ENCODE data around the gene TSN. TPM values are rescaled to one million over a fixed set of nuclear protein-coding genes. Genes with fewer than 3 reads are reported as not detected.

Gene TSN
- total and polyA plus RNA-seq, 2 experiments from 2014 or later, result 62.5 to 94.8 TPM

DNA sequence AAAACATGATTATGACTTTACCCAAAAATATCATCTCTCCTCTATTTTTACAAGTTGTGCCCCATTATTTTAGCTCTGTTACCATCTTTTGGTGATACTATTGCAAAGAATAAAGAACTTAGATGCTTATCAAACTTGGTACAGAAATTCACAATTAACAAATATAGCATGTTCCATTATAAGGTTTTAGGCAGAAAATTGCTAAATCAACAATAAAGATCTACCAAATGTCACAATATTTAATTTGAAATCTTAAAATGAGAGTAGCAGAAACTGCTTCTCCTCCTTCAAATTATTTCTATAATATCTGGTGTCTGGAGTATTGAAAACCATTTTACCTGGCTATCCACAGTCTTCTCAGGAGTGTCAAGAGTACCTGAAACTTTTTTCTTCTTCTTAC, 27.5 kb upstream of the TSN start:
- H3K4me1 Mint-ChIP-seq, result no peaks in the 10 kb centered on the region
- Histone ChIP-seq H3K27ac (ENCODE audit: low read depth) (no peak overlapping the region), H3K9me2 (ENCODE audit: insufficient read depth) (no peaks in the 10 kb centered on the region), H3K36me3 (ENCODE audit: insufficient read depth) (peaks cover 56% of the 10 kb centered on the region), H4K20me1 (replicated peaks; ENCODE audit: insufficient read depth) (peaks cover 25% of the 10 kb centered on the region), H3K79me2 (replicated peaks; ENCODE audit: insufficient read depth) (peaks cover 11% of the 10 kb centered on the region), H3K4me1 (ENCODE audit: insufficient read depth) (no peaks in the 10 kb centered on the region), H3K4me3 (no peak overlapping the region), H3K4me2 (no peak overlapping the region), H3K27me3 (ENCODE audit: insufficient read depth) (no peaks in the 10 kb centered on the region), H3F3A (replicated peaks; ENCODE audit: low read depth) (peaks cover 27% of the 10 kb centered on the region), H2AFZ (no peak overlapping the region)
- no peak for ATAC-seq
- no peaks in the 10 kb centered on the region for H3K9me3 Mint-ChIP-seq
- no peak overlapping the region for H3K4me3 Mint-ChIP-seq
- H3K27ac Mint-ChIP-seq, result no peak overlapping the region
- TF ChIP-seq STAT1 (IDR thresholded peaks at IDR 0.05; ENCODE audit: unreplicated experiment) (no peak), NANOG (IDR thresholded peaks at IDR 0.05; ENCODE audit: borderline replicate concordance) (no peak), CREB1 (CRISPR knock-in tag; IDR thresholded peaks at IDR 0.05; ENCODE audit: low read depth) (no peak), POLR2AphosphoS5 (IDR thresholded peaks at IDR 0.05; ENCODE audit: low read depth) (no peak), EZH2phosphoT487 (IDR thresholded peaks at IDR 0.05; ENCODE audit: unreplicated experiment) (no peak), EZH2 (IDR thresholded peaks at IDR 0.05; ENCODE audit: low read depth, unreplicated experiment) (no peak), ZNF114 (CRISPR knock-in tag; IDR thresholded peaks at IDR 0.05) (no peak), JUNB (IDR thresholded peaks at IDR 0.05; ENCODE audit: unreplicated experiment) (no peak), ZNF331 (CRISPR knock-in tag; IDR thresholded peaks at IDR 0.05; ENCODE audit: low read depth) (no peak)
- TF ChIP-seq, protein P1, sequence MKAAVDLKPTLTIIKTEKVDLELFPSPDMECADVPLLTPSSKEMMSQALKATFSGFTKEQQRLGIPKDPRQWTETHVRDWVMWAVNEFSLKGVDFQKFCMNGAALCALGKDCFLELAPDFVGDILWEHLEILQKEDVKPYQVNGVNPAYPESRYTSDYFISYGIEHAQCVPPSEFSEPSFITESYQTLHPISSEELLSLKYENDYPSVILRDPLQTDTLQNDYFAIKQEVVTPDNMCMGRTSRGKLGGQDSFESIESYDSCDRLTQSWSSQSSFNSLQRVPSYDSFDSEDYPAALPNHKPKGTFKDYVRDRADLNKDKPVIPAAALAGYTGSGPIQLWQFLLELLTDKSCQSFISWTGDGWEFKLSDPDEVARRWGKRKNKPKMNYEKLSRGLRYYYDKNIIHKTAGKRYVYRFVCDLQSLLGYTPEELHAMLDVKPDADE (IDR thresholded peaks at IDR 0.05), result no peak
- TF ChIP-seq, protein P2, sequence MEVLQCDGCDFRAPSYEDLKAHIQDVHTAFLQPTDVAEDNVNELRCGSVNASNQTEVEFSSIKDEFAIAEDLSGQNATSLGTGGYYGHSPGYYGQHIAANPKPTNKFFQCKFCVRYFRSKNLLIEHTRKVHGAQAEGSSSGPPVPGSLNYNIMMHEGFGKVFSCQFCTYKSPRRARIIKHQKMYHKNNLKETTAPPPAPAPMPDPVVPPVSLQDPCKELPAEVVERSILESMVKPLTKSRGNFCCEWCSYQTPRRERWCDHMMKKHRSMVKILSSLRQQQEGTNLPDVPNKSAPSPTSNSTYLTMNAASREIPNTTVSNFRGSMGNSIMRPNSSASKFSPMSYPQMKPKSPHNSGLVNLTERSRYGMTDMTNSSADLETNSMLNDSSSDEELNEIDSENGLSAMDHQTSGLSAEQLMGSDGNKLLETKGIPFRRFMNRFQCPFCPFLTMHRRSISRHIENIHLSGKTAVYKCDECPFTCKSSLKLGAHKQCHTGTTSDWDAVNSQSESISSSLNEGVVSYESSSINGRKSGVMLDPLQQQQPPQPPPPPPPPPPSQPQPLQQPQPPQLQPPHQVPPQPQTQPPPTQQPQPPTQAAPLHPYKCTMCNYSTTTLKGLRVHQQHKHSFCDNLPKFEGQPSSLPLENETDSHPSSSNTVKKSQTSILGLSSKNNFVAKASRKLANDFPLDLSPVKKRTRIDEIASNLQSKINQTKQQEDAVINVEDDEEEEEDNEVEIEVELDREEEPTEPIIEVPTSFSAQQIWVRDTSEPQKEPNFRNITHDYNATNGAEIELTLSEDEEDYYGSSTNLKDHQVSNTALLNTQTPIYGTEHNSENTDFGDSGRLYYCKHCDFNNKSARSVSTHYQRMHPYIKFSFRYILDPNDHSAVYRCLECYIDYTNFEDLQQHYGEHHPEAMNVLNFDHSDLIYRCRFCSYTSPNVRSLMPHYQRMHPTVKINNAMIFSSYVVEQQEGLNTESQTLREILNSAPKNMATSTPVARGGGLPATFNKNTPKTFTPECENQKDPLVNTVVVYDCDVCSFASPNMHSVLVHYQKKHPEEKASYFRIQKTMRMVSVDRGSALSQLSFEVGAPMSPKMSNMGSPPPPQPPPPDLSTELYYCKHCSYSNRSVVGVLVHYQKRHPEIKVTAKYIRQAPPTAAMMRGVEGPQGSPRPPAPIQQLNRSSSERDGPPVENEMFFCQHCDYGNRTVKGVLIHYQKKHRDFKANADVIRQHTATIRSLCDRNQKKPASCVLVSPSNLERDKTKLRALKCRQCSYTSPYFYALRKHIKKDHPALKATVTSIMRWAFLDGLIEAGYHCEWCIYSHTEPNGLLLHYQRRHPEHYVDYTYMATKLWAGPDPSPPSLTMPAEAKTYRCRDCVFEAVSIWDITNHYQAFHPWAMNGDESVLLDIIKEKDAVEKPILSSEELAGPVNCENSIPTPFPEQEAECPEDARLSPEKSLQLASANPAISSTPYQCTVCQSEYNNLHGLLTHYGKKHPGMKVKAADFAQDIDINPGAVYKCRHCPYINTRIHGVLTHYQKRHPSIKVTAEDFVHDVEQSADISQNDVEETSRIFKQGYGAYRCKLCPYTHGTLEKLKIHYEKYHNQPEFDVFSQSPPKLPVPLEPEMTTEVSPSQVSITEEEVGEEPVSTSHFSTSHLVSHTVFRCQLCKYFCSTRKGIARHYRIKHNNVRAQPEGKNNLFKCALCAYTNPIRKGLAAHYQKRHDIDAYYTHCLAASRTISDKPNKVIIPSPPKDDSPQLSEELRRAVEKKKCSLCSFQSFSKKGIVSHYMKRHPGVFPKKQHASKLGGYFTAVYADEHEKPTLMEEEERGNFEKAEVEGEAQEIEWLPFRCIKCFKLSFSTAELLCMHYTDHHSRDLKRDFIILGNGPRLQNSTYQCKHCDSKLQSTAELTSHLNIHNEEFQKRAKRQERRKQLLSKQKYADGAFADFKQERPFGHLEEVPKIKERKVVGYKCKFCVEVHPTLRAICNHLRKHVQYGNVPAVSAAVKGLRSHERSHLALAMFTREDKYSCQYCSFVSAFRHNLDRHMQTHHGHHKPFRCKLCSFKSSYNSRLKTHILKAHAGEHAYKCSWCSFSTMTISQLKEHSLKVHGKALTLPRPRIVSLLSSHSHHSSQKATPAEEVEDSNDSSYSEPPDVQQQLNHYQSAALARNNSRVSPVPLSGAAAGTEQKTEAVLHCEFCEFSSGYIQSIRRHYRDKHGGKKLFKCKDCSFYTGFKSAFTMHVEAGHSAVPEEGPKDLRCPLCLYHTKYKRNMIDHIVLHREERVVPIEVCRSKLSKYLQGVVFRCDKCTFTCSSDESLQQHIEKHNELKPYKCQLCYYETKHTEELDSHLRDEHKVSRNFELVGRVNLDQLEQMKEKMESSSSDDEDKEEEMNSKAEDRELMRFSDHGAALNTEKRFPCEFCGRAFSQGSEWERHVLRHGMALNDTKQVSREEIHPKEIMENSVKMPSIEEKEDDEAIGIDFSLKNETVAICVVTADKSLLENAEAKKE (CRISPR knock-in tag; IDR thresholded peaks at IDR 0.05), result no peak
- TF ChIP-seq, protein P3, sequence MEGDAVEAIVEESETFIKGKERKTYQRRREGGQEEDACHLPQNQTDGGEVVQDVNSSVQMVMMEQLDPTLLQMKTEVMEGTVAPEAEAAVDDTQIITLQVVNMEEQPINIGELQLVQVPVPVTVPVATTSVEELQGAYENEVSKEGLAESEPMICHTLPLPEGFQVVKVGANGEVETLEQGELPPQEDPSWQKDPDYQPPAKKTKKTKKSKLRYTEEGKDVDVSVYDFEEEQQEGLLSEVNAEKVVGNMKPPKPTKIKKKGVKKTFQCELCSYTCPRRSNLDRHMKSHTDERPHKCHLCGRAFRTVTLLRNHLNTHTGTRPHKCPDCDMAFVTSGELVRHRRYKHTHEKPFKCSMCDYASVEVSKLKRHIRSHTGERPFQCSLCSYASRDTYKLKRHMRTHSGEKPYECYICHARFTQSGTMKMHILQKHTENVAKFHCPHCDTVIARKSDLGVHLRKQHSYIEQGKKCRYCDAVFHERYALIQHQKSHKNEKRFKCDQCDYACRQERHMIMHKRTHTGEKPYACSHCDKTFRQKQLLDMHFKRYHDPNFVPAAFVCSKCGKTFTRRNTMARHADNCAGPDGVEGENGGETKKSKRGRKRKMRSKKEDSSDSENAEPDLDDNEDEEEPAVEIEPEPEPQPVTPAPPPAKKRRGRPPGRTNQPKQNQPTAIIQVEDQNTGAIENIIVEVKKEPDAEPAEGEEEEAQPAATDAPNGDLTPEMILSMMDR (conservative IDR thresholded peaks at IDR 0.05; ENCODE audit: low read depth in 2 of 2), result no peak
- TF ChIP-seq, protein P4, sequence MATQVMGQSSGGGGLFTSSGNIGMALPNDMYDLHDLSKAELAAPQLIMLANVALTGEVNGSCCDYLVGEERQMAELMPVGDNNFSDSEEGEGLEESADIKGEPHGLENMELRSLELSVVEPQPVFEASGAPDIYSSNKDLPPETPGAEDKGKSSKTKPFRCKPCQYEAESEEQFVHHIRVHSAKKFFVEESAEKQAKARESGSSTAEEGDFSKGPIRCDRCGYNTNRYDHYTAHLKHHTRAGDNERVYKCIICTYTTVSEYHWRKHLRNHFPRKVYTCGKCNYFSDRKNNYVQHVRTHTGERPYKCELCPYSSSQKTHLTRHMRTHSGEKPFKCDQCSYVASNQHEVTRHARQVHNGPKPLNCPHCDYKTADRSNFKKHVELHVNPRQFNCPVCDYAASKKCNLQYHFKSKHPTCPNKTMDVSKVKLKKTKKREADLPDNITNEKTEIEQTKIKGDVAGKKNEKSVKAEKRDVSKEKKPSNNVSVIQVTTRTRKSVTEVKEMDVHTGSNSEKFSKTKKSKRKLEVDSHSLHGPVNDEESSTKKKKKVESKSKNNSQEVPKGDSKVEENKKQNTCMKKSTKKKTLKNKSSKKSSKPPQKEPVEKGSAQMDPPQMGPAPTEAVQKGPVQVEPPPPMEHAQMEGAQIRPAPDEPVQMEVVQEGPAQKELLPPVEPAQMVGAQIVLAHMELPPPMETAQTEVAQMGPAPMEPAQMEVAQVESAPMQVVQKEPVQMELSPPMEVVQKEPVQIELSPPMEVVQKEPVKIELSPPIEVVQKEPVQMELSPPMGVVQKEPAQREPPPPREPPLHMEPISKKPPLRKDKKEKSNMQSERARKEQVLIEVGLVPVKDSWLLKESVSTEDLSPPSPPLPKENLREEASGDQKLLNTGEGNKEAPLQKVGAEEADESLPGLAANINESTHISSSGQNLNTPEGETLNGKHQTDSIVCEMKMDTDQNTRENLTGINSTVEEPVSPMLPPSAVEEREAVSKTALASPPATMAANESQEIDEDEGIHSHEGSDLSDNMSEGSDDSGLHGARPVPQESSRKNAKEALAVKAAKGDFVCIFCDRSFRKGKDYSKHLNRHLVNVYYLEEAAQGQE (IDR thresholded peaks at IDR 0.05; ENCODE audit: unreplicated experiment), result no peak
- H3K36me3 Mint-ChIP-seq (ENCODE audit: low read depth), result peaks cover 69% of the 10 kb centered on the region
- H3K27me3 Mint-ChIP-seq (ENCODE audit: insufficient read depth, low read depth, poor library complexity), result peaks cover 5% of the 10 kb centered on the region
- no peak for DNase-seq (ENCODE audit: low spot score)

All from GM23338 (cell line).